Measurements from ENCODE around the gene PIEZO2. TPM values are rescaled to one million over a fixed set of nuclear protein-coding genes. Genes with fewer than 3 reads are reported as not detected.

Gene PIEZO2
- total RNA-seq, 2 experiments from 2014 or later = not detected

DNA sequence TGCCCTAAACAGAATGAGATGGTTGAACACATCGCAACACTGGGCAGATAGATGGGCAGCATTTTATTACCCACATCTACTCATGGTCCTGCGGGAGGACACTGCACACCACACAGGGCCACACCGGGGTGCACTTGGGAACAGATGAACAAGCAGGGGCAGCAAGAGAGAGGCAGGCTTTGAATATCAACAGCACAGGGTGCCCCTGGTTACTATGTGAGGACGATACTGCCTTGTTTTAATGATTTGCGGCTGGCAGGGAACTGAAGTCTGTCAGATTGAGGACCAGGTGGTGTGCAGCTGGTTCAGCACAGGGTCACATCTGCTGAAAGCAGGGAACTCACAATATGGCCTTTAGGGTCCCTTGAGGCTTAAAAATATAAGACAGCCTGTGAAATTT lies 195.7 kb downstream of the PIEZO2 start:
- Histone ChIP-seq H3K27me3 (ENCODE audit: control insufficient read depth in 1 of 2, insufficient read depth in 2 of 2, low read length in 2 of 2) (no peaks in the 10 kb centered on the region), H3K9me3 (ENCODE audit: control insufficient read depth in 1 of 2, insufficient read depth in 1 of 2, low read length in 2 of 2) (no peaks in the 10 kb centered on the region), H3K27ac (ENCODE audit: low read depth in 1 of 2, low read length in 2 of 2) (no peak overlapping the region), H3K4me3 (ENCODE audit: low read length) (no peak overlapping the region), H3K36me3 (ENCODE audit: insufficient read depth, low read length) (no peaks in the 10 kb centered on the region), H3K4me1 (ENCODE audit: insufficient read depth, low read length) (no peaks in the 10 kb centered on the region)
- Mint-ChIP-seq H3K36me3 (ENCODE audit: low read depth) (no peaks in the 10 kb centered on the region), H3K9me3 (no peaks in the 10 kb centered on the region), H3K4me1 (ENCODE audit: low read depth) (no peaks in the 10 kb centered on the region), H3K27me3 (peaks cover 5% of the 10 kb centered on the region), H3K27ac (no peak overlapping the region), H3K4me3 (no peak overlapping the region)
- CTCF ChIA-PET = no interaction called here
- POLR2A ChIA-PET = no interaction called here
- TF ChIP-seq, protein P1, sequence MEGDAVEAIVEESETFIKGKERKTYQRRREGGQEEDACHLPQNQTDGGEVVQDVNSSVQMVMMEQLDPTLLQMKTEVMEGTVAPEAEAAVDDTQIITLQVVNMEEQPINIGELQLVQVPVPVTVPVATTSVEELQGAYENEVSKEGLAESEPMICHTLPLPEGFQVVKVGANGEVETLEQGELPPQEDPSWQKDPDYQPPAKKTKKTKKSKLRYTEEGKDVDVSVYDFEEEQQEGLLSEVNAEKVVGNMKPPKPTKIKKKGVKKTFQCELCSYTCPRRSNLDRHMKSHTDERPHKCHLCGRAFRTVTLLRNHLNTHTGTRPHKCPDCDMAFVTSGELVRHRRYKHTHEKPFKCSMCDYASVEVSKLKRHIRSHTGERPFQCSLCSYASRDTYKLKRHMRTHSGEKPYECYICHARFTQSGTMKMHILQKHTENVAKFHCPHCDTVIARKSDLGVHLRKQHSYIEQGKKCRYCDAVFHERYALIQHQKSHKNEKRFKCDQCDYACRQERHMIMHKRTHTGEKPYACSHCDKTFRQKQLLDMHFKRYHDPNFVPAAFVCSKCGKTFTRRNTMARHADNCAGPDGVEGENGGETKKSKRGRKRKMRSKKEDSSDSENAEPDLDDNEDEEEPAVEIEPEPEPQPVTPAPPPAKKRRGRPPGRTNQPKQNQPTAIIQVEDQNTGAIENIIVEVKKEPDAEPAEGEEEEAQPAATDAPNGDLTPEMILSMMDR (IDR thresholded peaks at IDR 0.05) = no peak
- intact Hi-C loops (cut with DNase I, micrococcal nuclease) = loop anchor here in 1 of 2 experiments (10.0 kb wide), 1 partner anchor 61 kb away; no protein-coding TSS in a partner anchor
- DNase-seq (no peak), ATAC-seq (ENCODE audit: poor library complexity) (no peak)

DNA sequence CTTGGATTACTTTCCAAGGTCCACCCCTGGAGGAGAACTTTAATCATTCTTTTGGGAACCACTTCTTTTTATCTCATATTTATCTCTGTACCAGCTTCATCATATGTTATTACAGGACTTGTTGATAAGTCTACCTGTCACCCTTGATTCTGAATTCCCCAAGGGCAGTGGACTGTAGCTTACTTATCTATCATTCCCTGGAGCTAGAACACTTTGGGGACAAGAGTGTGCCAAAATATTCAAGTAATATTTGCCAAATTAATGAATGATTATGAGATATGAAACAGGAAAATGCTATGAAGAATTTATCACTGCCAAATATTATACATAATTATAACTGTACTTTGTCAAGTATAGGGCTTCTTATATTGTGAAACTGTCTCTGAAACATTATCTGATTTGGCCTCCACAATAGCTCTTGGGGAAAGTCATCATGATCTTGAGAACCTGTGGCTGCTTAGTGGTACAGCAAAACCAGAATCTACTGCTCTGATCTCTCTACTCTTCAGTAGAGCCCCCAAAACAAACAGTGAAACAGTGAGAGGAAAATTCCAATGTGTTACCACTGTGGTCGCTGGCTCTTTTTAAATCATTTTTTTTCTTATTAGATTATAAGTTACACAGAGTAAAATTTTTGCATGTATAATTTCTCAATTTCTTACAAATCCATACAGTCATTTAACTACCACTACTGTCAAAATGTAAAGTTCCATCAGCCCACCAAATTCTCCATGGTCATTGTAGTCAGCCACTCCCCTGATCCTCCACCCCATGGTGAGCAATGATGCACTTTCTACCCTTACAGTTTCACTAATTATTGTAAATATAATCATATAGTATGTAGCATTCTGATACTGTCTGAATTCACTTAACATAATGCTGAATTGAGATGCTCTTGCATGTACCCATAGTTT lies 197.5 kb downstream of the PIEZO2 start:
- Histone ChIP-seq H3K4me3 (ENCODE audit: low read length) (no peak overlapping the region), H3K4me1 (ENCODE audit: insufficient read depth, low read length) (no peaks in the 10 kb centered on the region), H3K9me3 (ENCODE audit: control insufficient read depth in 1 of 2, insufficient read depth in 1 of 2, low read length in 2 of 2) (no peaks in the 10 kb centered on the region), H3K27me3 (ENCODE audit: control insufficient read depth in 1 of 2, insufficient read depth in 2 of 2, low read length in 2 of 2) (no peaks in the 10 kb centered on the region), H3K27ac (ENCODE audit: low read depth in 1 of 2, low read length in 2 of 2) (no peak overlapping the region), H3K36me3 (ENCODE audit: insufficient read depth, low read length) (no peaks in the 10 kb centered on the region)
- Mint-ChIP-seq H3K4me1 (ENCODE audit: low read depth) (no peaks in the 10 kb centered on the region), H3K36me3 (ENCODE audit: low read depth) (no peaks in the 10 kb centered on the region), H3K9me3 (peaks cover 2% of the 10 kb centered on the region), H3K27ac (no peak overlapping the region), H3K4me3 (no peak overlapping the region), H3K27me3 (peaks cover 5% of the 10 kb centered on the region)
- TF ChIP-seq, protein P1 (IDR thresholded peaks at IDR 0.05) = no peak
- intact Hi-C loops (cut with DNase I, micrococcal nuclease) = loop anchor here in 1 of 2 experiments (10.0 kb wide), 1 partner anchor 63 kb away; no protein-coding TSS in a partner anchor
- no peak for DNase-seq
- POLR2A ChIA-PET = no interaction called here
- no peak for ATAC-seq (ENCODE audit: poor library complexity)
- CTCF ChIA-PET = no interaction called here

DNA sequence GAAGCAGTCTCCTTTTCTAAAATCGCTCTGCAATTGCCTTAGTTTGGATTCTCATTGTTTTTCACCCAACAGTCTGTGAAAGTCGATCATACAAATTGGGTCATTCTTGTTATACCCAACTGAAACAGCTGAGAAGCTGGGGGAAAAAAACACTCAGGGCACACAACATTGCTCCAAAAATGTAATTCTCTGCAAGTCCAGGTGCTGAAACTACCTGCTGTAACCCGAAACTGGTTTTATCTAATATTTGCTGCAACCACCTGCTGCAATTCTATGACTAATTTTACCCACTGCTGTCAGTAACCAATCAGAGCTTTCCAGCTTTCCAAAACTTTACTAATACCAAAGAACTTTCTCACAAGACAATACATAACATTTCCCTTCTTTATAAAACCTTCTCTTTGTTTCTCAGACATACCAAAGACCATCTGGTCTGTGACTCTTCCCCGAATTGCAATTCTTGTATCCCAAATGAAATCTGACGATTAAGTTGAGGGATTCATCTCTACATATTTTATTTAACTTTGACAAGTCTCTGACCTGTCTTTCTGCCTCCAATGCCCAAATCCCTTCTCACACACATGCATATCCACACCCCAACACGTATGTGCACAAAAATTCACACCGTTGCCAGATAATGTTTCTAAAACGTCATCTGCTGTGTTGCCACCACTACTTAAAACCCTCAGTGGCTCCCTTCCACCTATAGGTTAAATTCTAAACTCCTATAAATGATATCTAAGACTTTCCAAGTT lies 198.3 kb downstream of the PIEZO2 start:
- no peak overlapping the region for H3K27ac Mint-ChIP-seq
- H3K4me3 Mint-ChIP-seq = no peak overlapping the region
- intact Hi-C loops (cut with DNase I, micrococcal nuclease) = loop anchor here in 1 of 2 experiments (10.0 kb wide), 1 partner anchor 64 kb away; no protein-coding TSS in a partner anchor
- Histone ChIP-seq H3K9me3 (ENCODE audit: control insufficient read depth in 1 of 2, insufficient read depth in 1 of 2, low read length in 2 of 2) (peaks cover 3 to 5% of the 10 kb centered on the region in 2 experiments), H3K27ac (ENCODE audit: low read depth in 1 of 2, low read length in 2 of 2) (no peak overlapping the region), H3K27me3 (ENCODE audit: control insufficient read depth in 1 of 2, insufficient read depth in 2 of 2, low read length in 2 of 2) (no peaks in the 10 kb centered on the region), H3K4me1 (ENCODE audit: insufficient read depth, low read length) (no peaks in the 10 kb centered on the region), H3K36me3 (ENCODE audit: insufficient read depth, low read length) (no peaks in the 10 kb centered on the region), H3K4me3 (ENCODE audit: low read length) (no peak overlapping the region)
- peaks cover 3% of the 10 kb centered on the region for H3K9me3 Mint-ChIP-seq
- H3K4me1 Mint-ChIP-seq (ENCODE audit: low read depth) = no peaks in the 10 kb centered on the region
- ATAC-seq (ENCODE audit: poor library complexity) = no peak
- peaks cover 5% of the 10 kb centered on the region for H3K27me3 Mint-ChIP-seq
- ChIA-PET CTCF (interaction anchor here (0.5 kb wide), 1 partner anchor 51 kb away, joined by 3 read pairs; no protein-coding TSS in a partner anchor), POLR2A (no interaction called here)
- no peaks in the 10 kb centered on the region for H3K36me3 Mint-ChIP-seq (ENCODE audit: low read depth)
- TF ChIP-seq, protein P1 (IDR thresholded peaks at IDR 0.05) = no peak
- DNase-seq = no peak

All from CD4-positive, alpha-beta T cell (primary cell).